ENCODE measurements around the gene CEACAM8.
"Not testable (repeated sequence)": the region's sequence is repeated elsewhere in the genome, so short reads cannot be mapped to it uniquely, and the experiment has no call there.

The CEACAM8 gene

DNA sequence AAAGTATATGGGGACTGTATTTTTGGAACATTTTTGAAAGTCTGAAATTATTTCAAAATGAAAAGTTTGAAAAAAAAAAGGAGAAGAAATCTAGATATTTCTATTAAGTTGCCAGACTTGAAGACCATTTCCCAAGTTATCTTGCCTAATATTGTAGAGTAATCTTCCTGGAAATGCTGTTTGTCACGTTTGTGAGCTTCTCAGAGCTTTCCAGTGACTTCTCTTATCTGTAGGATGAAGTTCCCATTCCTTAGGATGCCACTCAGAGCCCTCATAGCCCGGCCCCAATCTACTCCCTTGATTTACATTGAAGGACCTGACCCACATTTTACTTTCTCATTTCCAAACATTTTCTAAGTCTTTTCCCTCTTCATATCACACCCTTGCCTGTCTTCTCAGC lies 23.6 kb downstream of the CEACAM8 start:
- DNase-seq: no peak

GRCh38 chr19:42569193-42569592 lies 25.5 kb downstream of the CEACAM8 start:
- DNase-seq: no peak

GRCh38 chr19:42568006-42568405 lies 26.7 kb downstream of the CEACAM8 start:
- peak; percentile 25 for DNase-seq

DNA sequence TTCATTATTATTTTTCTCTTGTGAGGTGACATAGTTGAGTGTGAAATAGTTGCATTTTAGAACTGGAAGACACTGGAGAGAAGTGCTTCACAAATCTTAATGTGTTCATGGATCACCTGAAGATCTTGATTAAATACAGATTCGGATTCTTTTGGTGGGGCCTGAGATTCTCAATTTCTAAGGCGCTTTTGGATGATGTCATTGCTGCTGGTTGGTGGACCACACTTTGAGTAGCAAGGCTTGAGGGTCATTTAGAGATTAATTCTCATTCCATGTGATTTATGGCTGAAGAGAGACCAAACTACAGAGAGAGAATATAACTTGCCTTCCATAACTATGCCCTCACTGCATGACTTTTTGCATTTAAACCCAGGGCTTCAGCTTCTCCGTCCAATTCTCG lies 27.2 kb downstream of the CEACAM8 start:
- DNase-seq: no peak

DNA sequence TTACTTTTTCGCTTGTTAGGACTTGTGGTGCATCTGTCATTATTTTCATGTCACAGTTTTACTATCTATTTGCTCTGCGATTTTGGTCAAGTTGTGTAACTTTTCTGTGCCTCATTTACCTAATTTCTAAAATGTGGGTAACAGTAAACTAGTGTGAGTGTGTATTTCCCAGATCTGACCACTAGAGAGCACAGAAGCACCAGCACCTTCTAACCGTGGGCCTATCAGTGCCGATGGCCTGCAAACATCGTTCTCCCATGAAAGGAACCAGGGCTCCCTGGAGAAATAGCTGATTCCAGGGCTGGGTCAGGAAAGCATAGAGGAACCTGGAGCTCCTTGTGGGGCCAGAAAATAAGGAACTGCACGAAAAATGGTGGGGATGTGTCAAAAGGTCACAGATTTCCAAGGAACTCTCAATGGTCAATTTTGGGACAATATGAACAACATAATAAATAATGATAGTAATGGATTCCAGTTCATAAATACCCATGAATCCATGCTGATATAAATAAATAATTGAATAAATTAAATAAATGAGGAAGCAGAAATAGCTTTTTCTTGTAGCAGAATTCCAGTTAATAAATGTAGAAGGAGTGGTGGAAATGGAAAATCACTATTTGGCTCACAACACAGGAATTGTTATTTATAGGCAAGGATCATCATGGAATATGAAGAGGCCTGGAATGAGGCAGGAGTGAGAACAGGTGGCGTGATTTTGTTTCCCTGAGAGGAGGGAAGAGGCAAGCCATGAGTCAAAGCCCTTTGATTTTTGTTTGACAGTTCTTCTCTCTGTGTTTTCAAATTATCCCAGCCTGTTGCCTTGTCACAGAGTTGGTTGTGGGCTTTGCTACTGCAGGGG lies 31.1 kb downstream of the CEACAM8 start:
- DNase-seq: peak; percentile 10

- no peak for DNase-seq
Observed at GRCh38 chr19:42561512-42561911, 33.2 kb downstream of the CEACAM8 start.

GRCh38 chr19:42560731-42561130 lies 34.0 kb downstream of the CEACAM8 start:
- DNase-seq: no peak

- DNase-seq: no peak
Observed at GRCh38 chr19:42558450-42559150, 36.1 kb downstream of the CEACAM8 start.

GRCh38 chr19:42557386-42557871 lies 37.3 kb downstream of the CEACAM8 start:
- DNase-seq: not testable (repeated sequence)

- DNase-seq: no peak
Observed at GRCh38 chr19:42555801-42556200, 38.9 kb downstream of the CEACAM8 start.

DNA sequence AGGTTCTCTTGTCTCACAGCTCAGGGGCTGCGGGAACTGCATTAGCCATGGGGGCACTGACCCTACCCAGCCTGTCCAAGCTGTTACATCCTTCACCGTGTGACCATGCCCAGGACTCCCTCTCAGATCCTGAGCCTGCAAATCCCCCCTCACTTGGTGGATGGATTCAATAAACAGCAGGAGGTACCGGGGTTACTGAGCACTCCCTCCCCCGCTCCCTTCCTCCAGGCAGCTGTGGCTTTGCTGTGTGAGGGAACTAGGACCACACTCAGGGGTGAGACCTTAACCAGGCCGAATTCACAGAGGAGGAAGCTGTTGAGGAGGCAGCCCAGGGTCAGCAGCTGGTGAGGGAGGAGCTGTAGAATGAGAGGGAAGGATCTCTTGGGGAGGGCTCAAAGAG lies 39.4 kb downstream of the CEACAM8 start:
- peak; percentile 28 for DNase-seq

DNA sequence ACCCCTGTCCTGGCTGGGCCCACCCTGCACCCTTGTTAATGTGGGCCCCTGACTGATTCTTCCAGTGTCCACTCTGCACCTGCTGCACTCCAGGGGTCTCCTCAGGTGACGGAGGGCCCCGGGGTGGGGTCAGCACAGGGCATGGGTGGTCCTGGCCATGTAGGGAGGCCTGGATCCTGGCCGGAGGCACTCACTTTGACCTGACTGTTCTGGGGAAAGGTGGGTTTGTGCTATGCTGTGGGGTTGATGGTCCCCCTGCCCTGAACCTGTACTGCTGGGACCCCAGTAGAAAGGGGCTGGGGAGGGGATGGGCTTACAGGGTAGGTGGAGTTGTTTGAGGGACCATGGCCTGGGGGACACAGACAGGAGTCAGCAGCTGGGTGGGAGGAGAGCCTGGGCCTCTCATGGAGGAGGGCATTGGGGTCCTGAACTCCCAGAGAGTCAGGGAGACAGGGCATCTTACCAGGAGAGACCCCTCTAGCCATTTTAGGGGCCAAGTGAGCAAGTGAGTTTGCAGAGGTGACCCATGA lies 40.6 kb downstream of the CEACAM8 start:
- no peak for DNase-seq

GRCh38 chr19:42553292-42554045 lies 41.3 kb downstream of the CEACAM8 start:
- DNase-seq: peak; percentile 53

DNA sequence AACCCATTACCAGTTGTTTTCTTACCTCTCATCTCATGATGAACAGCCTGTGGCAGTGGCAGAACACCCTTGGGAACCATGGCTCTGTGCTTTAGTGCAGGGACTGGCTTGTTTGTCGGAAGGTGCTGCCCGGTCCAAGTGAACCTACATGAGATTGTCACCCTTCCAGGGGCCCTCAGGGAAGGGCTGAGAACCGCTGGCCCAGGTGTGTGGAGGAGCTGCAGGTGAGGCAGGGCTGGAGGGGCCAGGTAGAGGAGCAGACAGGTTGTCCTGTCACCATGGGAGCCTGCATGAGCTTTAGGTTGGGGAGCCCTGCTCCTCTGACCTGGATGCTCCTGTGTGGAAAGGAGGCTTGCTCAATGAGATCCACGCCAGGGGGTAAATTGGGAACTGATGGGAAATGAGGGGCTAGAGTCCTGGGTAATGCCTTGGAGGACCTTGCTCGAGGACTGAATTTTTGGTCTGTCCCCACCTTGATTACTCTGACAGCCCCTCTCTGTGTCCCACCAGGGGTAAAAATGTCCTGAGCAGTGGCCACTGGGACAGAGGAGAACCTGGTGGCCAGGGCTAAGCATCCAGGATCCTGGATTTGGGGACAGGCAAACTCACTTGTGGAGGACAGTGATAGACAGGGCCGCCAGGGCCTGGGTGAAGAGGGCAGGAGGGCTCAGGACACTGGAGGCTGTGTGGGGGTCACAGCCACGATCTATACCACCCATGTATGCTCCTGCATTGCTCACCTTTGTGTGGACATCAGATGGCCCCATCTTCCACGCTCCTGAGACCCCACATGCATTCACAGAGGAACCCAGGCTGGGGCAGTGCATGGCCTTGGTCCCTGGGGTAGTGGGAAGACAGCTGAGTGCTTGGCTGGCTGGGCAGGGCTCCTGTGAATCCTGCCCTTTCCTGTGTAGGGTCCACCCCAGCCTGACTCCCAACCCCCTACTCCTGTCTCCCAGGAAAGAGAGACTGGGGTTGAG lies 42.3 kb downstream of the CEACAM8 start:
- DNase-seq: no peak

- DNase-seq: not testable (repeated sequence)
Observed at GRCh38 chr19:42550521-42550920, 44.2 kb downstream of the CEACAM8 start.

DNA sequence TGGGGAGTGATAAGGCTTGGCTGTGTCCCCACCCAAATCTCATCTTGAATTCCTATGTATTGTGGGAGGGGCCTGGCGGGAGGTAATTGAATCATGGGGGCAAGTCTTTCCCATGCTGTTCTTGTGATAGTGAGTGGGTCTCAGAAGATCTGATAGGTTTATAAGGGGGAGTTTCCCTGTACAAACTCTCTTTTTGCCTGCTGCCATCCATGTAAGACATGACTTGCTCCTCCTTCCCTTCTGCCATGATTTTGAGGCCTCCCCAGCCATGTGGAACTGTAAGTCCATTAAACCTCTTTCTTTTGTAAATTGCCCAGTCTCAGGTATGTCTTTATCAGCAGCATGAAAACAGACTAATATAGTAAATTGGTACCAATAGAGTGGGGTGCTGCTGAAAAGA lies 45.7 kb downstream of the CEACAM8 start:
- not testable (repeated sequence) for DNase-seq

DNA sequence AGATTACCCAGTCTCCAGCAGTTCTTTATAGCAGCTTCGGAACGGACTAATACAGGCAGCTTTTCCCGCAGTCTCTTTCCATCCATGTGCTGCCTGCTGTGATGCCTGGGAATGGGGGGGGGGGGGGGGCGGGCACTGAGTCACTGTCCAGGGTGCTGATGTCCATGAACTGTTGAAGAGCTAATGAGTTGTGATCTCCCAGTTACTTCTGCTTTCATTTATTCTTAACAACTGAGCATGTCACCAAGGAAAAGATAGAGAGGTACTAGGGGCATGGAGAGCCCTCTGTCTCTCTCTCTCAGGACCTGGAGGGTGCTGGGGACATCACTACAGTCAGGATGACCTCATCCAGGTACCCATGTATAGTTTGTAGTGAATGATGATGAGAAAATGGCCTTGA lies 46.2 kb downstream of the CEACAM8 start:
- DNase-seq: no peak

- no peak for DNase-seq
Observed at GRCh38 chr19:42547929-42548328, 46.8 kb downstream of the CEACAM8 start.

DNA sequence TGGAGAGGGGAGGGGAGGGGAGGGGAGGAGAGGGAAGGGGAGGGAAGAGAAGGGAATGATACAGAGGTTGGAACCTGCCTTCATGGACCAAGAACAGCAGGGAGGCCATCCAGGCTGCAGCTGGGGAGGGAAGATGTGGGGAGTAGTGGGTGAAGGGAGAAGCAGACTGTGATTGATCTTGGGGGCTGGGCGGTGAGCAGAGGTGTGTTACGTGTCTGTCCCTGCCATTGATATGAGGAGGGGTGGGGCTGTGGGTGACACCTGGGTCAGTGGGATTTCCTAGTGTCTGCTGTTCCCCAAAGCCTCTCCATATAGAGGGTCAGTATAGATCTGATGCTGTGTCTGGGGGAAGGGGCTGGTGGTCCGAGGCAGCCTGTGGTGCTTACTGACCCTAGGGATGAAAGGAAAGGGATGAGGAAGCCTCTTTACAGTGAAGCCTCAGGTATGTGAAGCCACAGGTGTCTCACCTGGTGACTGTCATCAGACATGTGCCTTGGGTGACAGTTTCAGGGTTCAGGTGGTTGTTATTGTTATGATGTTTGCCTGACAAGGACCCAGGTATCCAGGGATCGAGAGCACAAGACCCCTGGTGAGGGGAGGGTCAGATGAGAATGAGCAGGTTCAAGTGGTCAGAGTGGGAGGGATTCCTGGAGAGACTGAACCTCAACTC lies 47.8 kb downstream of the CEACAM8 start:
- DNase-seq: no peak

GRCh38 chr19:42544146-42544545 lies 50.6 kb downstream of the CEACAM8 start:
- DNase-seq: no peak

DNA sequence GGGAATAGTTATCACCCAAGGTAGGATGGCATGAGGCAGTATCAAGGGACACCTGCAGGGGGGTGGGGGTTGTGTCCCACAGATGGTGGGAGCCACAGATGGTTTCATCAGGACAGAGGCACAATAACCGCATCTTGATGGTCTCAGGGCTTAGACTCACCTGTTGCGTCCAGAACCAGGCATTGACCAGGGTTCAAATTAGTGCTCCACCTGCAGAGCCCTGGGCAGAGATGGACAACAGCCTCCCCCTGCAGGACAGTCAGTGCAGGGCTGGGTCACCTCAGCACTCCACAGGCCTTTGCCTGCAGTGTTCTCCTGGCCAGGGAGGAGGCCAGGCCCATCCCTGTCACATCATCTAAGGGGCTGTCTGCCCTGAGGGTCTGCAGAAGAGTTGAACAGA lies 51.9 kb downstream of the CEACAM8 start:
- no peak for DNase-seq

Data from GF-D8 (cell line).